G401 (cell line): Measurements from ENCODE around the gene SLC16A14. TPM values are rescaled to one million over a fixed set of nuclear protein-coding genes. Genes with fewer than 3 reads are reported as not detected.
"Not testable (repeated sequence)": the region's sequence is repeated elsewhere in the genome, so short reads cannot be mapped to it uniquely, and the experiment has no call there.

Experiments used
- DNase-seq: peaks from one replicate; pipeline ENCODE4 v3.0.0-alpha.2; 2015; ENCODE audit warnings: low spot score
- in situ Hi-C: cut with HindIII; loops from 2 replicates; pipeline ENCODE4 v1.10.0; 2016; ENCODE audit warnings: low sequenced_read_pairs, mixed read lengths
- total RNA-seq: library from RNA; depleted of rRNA; stranded (reverse); fragments of >200 nt; shearing (Covaris generic); gene quantifications from 2 replicates; pipeline ENCODE4 v1.2.3, GENCODE V29; 2014; rRNA removed

Gene SLC16A14, protein sequence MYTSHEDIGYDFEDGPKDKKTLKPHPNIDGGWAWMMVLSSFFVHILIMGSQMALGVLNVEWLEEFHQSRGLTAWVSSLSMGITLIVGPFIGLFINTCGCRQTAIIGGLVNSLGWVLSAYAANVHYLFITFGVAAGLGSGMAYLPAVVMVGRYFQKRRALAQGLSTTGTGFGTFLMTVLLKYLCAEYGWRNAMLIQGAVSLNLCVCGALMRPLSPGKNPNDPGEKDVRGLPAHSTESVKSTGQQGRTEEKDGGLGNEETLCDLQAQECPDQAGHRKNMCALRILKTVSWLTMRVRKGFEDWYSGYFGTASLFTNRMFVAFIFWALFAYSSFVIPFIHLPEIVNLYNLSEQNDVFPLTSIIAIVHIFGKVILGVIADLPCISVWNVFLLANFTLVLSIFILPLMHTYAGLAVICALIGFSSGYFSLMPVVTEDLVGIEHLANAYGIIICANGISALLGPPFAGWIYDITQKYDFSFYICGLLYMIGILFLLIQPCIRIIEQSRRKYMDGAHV
- total RNA-seq: 8.5 and 9.4 TPM in 2 replicates

DNA sequence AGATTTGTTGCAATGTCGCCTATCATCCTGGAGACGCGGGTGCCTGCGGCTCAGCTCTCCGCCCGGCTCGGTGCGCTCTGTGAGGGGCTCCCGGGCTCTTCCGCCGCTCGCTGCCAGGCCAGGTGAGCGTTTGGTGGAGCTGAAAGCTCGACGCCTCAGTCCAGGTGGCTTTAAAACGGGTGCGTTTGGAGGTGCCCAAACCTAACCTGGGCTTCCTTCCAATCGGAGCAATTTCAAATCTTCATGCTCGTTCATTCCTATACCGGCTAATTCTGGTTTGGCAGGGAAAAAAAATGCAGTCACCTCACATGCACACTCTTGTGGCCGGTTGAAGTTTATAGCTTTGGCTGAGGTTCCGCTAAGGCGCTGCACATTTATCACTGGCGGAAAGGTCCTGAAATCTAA, at the start of gene SLC16A14:
SLC16A14 (minus strand) TSS at position 274 of the 405 bp plus-strand sequence. CDS start 9,572 bp downstream, outside the sequence.
- peak; percentile 85 for DNase-seq
- in situ Hi-C loops: no loop called here

DNA sequence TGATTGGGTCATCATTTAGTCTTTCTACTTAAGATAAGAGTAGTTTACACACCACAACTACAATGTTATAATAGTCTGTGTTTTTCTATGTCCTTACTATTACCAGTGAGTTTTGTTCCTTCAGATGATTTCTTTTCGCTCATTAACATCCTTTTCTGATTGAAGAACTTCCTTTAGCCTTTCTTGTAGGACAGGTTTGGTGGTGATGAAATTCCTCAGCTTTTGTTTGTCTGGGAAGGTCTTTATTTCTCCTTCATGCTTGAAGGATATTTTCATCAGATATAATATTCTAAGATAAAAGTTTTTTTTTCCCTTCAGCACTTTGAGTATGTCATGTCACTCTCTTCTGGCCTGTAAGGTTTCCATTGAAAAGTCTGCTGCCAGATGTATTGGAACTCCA, 38.0 kb upstream of the SLC16A14 start:
- in situ Hi-C loops: no loop called here
- DNase-seq: no peak

DNA sequence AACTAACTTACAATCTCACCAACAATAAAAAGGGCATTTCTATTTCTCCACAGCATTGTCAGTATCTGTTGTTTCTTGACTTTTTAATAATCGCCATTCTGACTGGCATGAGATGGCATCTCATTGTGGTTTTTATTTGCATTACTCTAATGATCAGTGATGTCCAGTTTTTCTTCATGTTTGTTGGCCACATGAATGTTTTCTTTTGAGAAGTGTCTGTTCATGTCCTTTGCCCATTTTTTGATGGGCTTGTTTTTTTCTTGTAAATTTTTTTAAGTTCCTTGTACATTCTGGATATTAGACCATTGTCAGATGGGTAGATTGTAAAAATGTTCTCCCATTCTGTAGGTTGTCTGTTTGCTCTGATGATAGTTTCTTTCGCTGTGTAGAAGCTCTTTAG, 33.2 kb upstream of the SLC16A14 start:
- in situ Hi-C loops, DNase-seq: not testable (repeated sequence)

DNA sequence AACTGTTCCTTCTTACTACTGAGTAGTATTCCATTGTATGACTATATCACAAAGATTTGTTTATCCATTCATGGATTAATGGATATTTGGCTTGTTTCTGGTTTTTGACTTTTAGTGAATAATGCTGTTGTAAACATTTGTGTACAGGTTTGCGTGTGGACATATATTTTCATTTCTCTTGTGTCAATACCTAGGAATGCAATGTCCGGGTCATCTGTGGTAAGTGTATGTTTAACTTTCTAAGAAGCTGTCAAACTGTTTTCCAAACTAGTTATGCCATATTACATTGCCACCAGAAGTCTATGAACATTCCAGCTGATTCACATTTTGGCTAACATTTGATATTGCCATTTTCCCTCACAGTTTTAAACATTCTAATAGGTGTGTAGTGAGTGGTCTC, 29.1 kb upstream of the SLC16A14 start:
- no peak for DNase-seq
- in situ Hi-C loops: no loop called here

DNA sequence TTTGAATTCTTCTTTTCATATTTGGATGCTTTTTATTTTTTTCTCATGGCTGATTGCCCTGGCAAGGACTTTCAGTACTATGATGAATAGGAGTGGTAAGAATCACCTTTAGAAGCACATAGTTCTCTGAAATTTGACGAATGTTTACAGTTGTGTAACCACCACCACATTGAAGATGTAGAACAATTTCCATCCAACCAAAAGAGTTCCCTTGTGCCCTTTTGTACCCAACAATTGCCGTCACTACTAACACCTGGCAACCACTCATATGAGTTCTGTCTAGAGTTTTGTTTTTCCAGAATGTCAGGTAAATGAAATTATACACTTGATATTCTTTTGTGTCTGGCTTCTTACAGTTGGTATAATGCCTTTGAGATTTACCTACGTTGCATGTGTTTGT, 28.7 kb upstream of the SLC16A14 start:
- in situ Hi-C loops: no loop called here
- no peak for DNase-seq

DNA sequence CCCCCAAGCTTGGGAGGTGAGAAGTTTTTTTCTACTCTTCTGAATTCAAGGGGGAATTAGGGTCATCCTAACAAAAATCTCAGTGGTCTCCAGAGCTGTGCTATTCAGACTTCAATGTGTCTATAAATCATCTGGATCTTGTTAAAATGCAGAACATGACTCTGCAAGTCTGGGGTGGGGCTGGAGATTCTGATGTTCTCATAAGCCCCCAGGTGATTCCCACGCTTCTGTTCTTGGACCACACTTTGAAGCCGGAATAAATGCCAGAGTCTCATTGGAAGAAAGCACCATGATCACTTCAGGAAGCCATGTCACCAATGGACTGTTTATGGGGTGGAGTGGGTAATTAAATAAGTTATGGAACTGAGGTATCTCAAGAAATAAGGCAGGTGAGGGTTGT, 22.2 kb upstream of the SLC16A14 start:
- no peak for DNase-seq
- in situ Hi-C loops: no loop called here

DNA sequence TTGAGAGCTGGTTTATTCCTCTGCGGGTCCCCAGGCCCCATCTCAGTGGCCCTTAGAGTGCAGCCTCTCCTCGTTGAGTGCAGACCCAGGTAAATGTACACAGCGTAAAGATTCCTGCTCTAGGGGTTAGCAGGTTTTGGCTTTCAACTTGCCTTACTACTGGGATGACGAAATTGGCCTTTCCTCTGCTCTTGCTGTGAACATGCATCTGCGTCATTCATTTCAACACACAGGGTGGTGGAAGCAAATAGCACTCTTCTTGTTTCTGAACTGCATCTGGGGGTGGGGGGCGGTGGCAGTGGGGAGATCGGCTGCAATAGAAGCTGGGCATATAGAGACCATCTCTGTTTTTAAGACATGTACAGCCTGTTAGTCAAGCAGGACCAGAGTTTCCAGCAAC, 16.5 kb upstream of the SLC16A14 start:
- in situ Hi-C loops: no loop called here

DNA sequence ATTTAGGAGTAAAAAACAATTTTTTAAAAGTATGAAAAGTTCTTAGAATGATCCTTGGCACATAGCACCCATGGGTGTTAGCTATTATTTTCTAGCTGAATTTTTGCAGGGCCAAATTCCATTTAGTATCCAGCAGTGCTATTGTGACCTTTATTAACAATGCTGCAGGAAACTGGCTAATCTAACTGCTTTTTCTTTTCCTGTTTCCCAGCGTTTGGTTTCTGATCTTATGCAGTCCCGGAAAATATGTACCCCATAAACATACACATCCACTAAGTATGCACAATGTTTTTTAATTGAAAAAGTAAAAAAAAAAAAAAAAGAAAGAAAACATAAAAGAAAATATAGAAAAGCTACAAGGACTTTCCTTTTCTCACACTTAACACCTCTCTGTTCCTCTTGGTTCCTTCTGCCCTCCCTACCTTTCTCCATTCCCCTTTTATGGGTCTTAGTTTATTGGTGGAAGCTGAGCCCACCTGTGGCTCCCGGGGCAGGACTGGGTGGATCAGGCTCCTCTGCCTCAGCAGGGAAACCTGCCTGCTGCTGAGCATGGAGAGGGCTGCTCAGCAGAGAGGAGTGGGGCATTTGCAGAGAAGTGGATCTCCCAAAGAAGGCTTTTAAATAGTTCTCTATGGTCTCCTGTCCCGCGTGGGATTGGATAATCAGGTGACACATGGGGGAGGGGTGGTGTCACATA, 9.3 kb upstream of the SLC16A14 start:
- in situ Hi-C loops: no loop called here

More for the DNA sequence above, 16.5 kb upstream of the SLC16A14 start:
- no peak for DNase-seq

DNA sequence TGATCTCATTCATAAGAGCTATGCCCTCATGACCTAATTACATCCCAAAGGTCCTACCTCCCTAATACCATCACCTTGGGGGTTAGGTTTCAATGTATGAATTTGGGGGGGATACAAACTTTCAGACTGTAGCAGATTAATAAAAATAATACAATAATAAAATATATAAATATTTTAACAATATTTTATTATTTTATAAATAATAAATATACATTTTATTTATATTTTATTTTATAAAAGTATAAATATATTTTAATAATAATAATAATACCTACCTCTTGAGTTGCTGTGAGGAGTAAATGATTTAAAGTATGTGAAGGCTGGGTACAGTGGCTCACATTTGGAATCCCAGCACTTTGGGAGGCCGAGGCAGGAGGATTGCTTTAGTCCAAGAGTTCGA, 8.1 kb upstream of the SLC16A14 start:
- in situ Hi-C loops: no loop called here
- DNase-seq: no peak

More for the DNA sequence above, 9.3 kb upstream of the SLC16A14 start:
- DNase-seq: no peak

DNA sequence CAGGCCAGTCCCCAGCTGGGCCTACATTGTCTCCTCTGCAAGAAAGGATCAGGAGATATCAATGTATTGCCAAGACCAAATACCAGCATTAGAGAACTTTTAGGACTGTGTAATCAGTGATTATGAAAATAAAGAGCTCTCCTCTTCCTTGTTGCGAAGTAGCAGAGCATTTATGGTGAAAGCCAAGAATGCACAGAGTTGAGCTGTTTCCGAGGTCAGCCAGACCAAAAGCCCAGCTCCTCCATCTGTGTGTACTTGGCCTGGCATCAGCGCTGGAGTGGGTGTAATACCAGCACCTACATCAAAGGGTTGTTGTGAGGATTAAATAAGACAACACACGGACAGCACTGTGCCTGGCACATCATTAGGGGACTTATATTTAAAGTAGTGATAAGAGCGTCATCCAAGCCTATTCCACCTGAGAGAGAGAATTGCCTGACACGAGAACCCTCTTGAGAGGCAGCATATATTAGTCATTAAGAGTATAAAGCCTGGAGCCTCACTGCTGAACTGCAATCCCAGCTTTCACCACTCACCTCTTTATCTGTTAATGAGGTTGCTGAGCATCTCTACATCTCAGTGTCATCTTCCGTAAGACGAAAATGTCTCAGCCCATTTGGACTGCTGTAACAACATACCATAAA, 7.4 kb upstream of the SLC16A14 start:
- peak; percentile 68 for DNase-seq

DNA sequence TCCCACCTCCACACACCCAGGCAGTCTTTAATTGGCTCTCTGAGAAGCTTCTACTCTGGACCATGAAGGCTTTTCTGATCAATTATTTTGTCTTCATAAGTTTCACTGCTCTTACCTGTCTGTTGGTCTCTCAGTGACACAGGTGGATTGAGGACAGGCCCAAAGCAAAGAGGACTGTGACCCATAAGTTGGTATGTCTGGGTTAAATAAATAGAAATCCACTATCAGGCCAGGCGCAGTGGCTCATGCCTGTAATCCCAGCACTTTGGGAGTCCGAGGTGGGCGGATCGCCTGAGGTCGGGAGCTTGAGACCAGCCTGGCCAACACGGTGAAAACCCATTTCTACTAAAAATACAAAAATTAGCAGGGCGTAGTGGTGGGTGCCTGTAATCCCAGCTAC, 2.7 kb upstream of the SLC16A14 start:
- in situ Hi-C loops: no loop called here

More for the DNA sequence above, 7.4 kb upstream of the SLC16A14 start:
- in situ Hi-C loops: no loop called here

DNA sequence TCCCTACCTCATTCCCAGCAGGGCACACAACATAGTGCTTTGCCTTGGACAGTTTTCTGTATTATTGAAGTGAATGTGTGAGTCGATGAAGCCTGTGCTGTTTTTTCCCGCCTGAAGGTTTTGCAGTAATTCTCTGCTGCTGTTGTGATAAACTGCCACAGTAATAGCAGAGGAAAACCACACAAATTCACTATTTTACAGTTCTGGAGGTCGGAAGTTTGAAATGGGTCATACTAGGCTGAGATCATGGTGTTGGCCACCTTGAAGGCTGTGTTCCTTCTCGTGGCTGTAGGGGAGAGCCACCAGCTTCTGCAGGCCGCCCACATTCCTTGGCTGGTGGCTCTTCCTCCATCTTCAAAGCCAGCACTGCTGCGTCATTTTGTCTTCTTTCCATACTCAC, 678 bp upstream of the SLC16A14 start:
- DNase-seq: no peak
- in situ Hi-C loops: no loop called here

More for the DNA sequence above, 2.7 kb upstream of the SLC16A14 start:
- DNase-seq: no peak

DNA sequence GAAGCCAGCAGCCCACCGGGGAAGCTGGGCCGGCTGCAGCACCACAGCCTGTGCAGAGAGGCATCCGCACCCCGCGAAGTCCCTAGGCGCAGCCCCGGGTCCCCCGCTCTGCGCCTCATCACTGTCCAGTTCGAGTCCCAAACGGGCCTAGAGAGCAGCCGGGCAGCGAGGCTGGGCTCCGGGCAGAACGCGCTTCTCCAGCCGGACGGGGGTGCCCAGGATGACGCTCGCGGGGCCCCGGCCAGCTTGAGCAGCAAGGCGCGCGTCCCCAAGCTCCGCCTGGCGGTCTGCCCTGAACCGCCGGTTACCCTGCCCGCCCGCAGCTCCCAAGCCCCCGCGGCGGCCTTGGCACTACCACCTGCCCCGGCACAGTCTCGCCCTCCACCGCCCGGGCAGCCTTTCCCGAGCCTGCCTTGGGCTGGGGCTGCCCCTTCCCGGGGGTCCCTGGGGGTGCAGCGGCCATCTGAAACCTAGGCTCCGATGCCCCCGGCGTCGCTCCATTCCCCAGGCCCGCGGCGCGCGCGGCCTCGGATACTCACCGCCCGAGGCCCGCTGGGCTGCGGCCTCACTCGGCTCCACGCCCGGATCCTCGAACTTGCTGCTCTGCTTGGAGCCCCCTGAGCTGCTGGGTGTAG, 591 bp downstream of the SLC16A14 start:
- in situ Hi-C loops: no loop called here

DNA sequence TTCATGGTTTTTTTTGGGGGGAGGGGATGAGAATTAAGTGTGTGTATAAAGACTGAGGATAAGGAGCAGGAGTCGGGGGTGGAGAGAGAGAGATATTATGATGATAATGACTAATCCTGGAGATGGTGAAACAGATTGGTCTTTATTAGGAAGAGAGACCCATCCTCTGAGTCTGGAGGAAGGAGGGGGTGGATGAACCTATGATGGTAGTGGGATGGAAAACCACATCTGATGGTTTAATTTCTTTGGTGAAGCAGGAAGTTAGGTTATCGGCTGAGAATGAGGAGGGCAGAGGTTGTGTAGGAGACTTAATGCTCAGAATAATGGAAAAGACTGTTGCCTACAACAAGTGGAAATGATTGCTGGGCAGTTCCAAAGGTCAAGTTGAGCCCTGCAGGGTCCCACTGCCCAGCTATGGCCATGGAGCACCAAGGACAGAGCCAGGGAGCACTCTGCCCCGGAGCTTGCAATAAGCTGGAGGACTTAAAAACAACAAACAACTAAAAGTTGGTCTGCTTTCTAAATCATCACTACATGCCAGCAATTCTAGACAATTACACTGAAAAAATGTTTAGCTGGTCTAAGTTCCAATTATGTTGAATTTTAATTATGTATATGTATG, 7.9 kb downstream of the SLC16A14 start:
- in situ Hi-C loops: no loop called here
- no peak for DNase-seq

More for the DNA sequence above, 591 bp downstream of the SLC16A14 start:
- DNase-seq: peak; percentile 67

DNA sequence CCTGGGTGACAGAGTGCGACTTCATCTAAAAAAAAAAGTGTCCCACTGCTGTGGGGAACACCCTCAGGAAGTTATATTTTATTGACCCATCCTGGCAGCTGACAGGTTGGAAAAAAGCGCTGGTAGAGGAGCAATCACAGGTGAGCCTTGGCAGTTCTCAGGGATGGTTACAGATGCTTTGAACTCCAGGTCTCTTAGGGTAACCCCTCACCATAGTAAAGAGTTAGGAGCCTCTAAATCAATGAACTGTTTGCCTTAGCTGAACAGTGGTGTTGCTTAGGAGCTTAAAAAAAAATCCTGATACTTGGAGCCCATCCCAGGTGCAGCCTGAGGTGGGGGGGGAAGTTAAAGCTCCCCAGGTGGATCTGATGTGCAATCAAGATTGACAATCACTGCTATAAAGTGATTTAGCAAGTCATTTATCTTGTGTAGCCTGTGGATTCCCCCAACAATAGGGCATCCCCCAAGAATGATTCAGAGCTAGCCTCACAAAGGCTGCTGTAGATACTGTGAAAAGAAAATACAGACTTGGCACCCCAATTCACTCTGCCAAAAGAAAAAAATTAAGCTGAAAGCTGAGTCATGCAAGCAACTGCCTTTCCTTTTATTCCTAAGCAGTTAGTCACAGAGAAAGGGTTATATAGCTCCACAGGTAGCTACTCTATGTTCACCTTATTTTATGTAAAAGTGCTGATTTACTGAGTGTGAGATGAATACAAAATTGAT, 14.8 kb downstream of the SLC16A14 start:
- DNase-seq: no peak
- in situ Hi-C loops: no loop called here

DNA sequence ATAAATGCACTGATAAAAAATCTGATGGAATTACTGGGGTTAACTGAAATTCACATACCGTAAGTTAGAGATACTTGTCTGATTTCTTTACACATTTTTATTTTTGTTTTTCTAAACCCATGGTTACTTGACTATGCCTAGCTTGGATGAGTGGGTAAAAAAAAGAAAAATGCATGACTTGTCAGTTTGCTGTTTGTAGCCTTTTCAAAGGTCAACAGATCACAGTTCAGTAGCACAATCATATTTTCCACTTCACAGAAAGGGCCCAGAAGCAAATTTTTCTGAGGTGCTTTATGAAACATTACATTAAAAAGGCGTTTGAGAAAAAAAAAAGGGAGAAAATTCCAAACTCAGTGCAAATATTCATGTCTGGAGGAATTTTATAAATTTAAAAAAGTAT, 16.4 kb downstream of the SLC16A14 start:
- in situ Hi-C loops: no loop called here
- DNase-seq: no peak

DNA sequence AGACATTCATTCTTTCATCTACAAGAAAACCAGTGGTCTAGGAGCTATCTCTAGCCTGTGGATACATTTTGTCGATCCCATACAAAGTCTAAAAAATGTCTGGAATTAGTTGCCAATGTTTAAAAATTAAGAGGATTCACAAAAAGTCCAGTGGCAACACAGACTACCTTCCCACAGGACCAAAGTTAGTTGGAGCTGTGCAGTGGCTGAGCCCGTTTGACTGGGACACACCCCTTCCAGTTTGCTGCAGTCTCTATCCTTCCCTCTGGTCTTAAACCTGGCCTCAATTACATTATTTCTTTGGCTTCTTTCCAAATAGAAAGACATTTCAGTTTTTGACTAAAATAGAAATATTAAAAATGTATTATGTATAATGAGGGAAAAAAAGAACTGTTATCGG, 18.6 kb downstream of the SLC16A14 start:
- in situ Hi-C loops: no loop called here
- DNase-seq: no peak

DNA sequence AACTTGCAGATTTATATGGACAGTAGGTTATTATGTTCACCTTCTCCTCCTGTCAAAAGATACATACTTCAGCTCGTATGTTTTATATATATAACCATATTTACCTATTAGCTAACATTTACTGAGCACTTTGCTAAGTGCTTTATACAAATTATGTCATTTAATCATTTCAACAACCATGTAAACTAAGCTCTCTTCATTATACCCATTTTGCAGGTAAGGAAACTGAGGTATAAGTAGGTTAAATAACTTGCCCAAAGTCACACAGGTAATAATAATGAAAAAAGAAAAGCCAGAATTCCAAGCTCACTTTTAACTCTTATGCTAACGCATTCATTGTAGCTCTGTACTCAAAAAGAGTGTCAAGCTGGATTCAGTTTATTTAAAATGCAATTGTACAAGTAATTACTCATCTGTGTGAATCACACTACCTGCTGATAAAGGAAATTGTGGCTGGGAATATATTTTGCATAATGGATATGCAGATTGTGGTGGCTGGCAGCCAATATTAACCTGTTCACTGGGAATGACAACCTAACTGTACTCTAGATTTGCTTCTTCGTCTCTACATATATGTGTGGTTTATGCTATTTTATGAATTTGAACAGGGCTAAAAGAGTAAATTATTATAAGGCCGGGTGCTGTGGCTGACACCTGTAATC, 20.6 kb downstream of the SLC16A14 start:
- in situ Hi-C loops: no loop called here

More for the DNA sequence above, 20.6 kb downstream of the SLC16A14 start:
- DNase-seq: no peak
